ENCODE results near the gene ALKBH4.

DNA sequence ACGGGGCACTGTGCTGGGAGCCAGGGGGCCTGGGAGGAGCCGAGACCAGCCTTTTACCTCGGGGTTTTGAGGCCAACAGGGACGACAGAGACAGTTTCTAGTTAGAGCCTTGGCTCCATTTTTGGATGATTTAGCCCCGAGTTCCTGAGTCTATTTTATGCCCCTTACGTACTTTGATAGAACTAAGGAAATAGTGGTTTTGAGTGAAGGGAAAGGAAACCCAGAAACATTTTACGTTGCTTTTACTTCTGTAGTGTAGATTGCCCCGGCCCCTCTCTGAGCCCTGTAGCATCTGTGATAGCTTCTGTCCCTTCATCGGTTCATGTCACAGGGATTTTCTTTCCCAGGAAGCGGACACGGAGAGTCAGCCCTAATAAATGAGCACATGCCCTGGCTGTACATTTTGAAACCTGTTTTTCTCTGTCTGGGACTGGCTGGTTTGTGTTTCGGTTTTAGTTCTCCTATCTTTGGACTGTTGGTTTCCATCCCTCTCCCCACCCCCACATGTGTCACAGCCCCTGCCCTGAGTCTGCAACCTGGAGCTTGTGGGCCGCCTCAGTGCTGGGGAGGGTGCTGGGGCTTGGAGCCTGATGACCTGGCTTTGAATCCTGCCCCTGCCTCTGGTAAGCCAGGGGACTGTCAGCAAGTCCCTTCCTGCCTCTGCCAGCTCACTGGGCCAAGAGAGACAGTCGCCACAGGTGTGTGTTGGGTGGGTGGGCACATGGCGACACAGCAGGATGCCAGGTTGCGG, 38.2 kb downstream of the ALKBH4 start:
- TF ChIP-seq CTCF (IDR thresholded peaks at IDR 0.05) (no peak), POLR2A (IDR thresholded peaks at IDR 0.05) (no peak)

All from uterus (tissue), 2 donors.